Pancreas (tissue), 10 donors: ENCODE data around the gene BAG5. TPM values are rescaled to one million over a fixed set of nuclear protein-coding genes. Genes with fewer than 3 reads are reported as not detected.
A peak's percentile ranks its signal among the peaks of the same experiment; 100 is the strongest.

Source experiments
- ATAC-seq, 4 donors: fragments of 200-7000 bp; cut with Tn5 transposase; one replicate each; pipeline versions ENCODE4 v1.8.0 to v1.9.1; 2020; ENCODE audit warnings: mild to moderate bottlenecking in 4 of 4, moderate library complexity in 4 of 4
- DNase-seq, 6 donors: peaks; one replicate each; pipeline ENCODE4 v3.0.0-alpha.2; 2020
- FAIRE-seq: peaks from 2 replicates; lab custom pipeline; 2012; peaks lifted over from hg19 to GRCh38; lab: Jason Lieb, UNC
- H3K27ac ChIP-seq, 4 donors: fragments of 200-600 bp; sonication (generic); 1 replicate in 3 of 4; 2 replicates in 1 of 4; pipeline versions ENCODE4 v1.5.0 to v1.8.0; 2020
- H3K27me3 ChIP-seq, 4 donors: fragments of 200-600 bp; one replicate each; pipeline ENCODE4 v1.8.0; 2021
- H3K36me3 ChIP-seq, 3 donors: fragments of 200-600 bp; sonication (generic) in 1 of 3; one replicate each; pipeline versions ENCODE4 v1.5.0 to v1.8.0; 2020 to 2021
- H3K4me1 ChIP-seq, 3 donors: fragments of 200-600 bp; one replicate each; pipeline ENCODE4 v1.8.0; 2021
- H3K4me3 ChIP-seq, 4 donors: fragments of 200-600 bp; sonication (generic) in 2 of 4; one replicate each; pipeline versions ENCODE4 v1.5.0 to v1.8.0; 2020 to 2021
- H3K9me3 ChIP-seq, 4 donors: fragments of 200-600 bp; one replicate each; pipeline ENCODE4 v1.8.0; 2021
- CTCF ChIP-seq, 4 donors: fragments of 200-600 bp; sonication (generic) in 3 of 4; IDR thresholded peaks; one replicate each; pipeline versions ENCODE4 v1.5.0 to v1.8.0; 2021; ENCODE audit warnings: antibody characterized with exemption in 4 of 4
- WGBS, 2 donors: extraction: QIAGEN DNeasy Blood & Tissue Kit; methylation state at CpG; one replicate each; pipeline ENCODE4 v1.1.7; 2013; 5-methylcytosine and 5-hydroxymethylcytosine counted together
- intact Hi-C, 3 donors: fragments of 100-400 bp; cut with DNase I; formaldehyde crosslinking; loops; one replicate each; pipeline versions ENCODE4 v1.11.1 to v1.14.2; 2022
- polyA plus RNA-seq, 2 donors: library from polyadenylated mRNA; stranded (reverse); fragments of 200-250 nt; gene quantifications; one replicate each; pipeline ENCODE4 v1.2.3, GENCODE V29; 2013
- total RNA-seq, 6 donors: library from RNA; stranded (reverse); fragmentation: NEBNext Ultra II Directional in 4 of 6; extraction: Animal tissue kit (Norgen Biotek cat#: 25700) in 4 of 6; gene quantifications; one replicate each; pipeline versions ENCODE4 v1.2.1 to v1.2.4, GENCODE V29; 2021 to 2023
- donor health status: healthy with polysubstance abuse.
- donor health status: DM: no; HTN: no; CAD: no; lungs with moderate emphysema.
- donor health status: DM: no; HTN: no; CAD: no.
- donor health status: control.
- donor health status: control.
- donor health status: Bipolar disorder and iron deficiency.
- donor health status: DM: yes; HTN: yes; CAD: no.
- donor health status: DM: no; HTN: no; CAD: no.
- donor health status: DM: no; HTN: no; CAD: no.
- donor health status: DM: yes; HTN: yes; CAD: no.

Gene BAG5
- total and polyA plus RNA-seq, 8 donors = 3.6 to 13.4 (median 8.8) TPM

GRCh38 chr14:103532216-103533136, 30.0 kb downstream of the BAG5 start:
- Histone ChIP-seq H3K27ac (no peak overlapping the region), H3K4me1 (peaks cover 0 to 18% (median 6%) of the 10 kb centered on the region in 3 donors), H3K4me3 (no peak overlapping the region), H3K27me3 (no peaks in the 10 kb centered on the region), H3K36me3 (no peaks in the 10 kb centered on the region), H3K9me3 (no peaks in the 10 kb centered on the region)
- ATAC-seq (no peak), DNase-seq (peak in 2 of 6 donors; percentile 42 to 75), FAIRE-seq (no peak)
- intact Hi-C loops = no loop called here
- WGBS, 2 donors = 78 to 85% methylated on average over 31 to 32 of the region's 32 CpGs
- TF ChIP-seq CTCF (IDR thresholded peaks at IDR 0.05) = no peak

- no peaks in the 10 kb centered on the region for H3K27me3 ChIP-seq
- FAIRE-seq (no peak), DNase-seq (peak in 2 of 6 donors; percentile 34 to 68), ATAC-seq (no peak)
- no peak for TF ChIP-seq CTCF (IDR thresholded peaks at IDR 0.05)
- intact Hi-C loops = no loop called here
- WGBS, 2 donors = 88 to 93% methylated on average over 15 of the region's 15 CpGs
- no peak overlapping the region for H3K4me3 ChIP-seq
- H3K27ac ChIP-seq = no peak overlapping the region
- H3K9me3 ChIP-seq = no peaks in the 10 kb centered on the region
- no peaks in the 10 kb centered on the region for H3K36me3 ChIP-seq
- H3K4me1 ChIP-seq = peaks cover 0 to 18% (median 6%) of the 10 kb centered on the region in 3 donors
Measured at GRCh38 chr14:103531421-103532215, 30.8 kb downstream of the BAG5 start.

- intact Hi-C loops = no loop called here
Measured at GRCh38 chr14:103530831-103531230, 31.6 kb downstream of the BAG5 start.

GRCh38 chr14:103530390-103530789, 32.1 kb downstream of the BAG5 start:
- no peak overlapping the region for H3K27ac ChIP-seq
- FAIRE-seq = no peak
- WGBS, 2 donors = 50 to 55% methylated on average over 7 of the region's 7 CpGs
- no peak for TF ChIP-seq CTCF (IDR thresholded peaks at IDR 0.05)
- peaks cover 0 to 25% (median 6%) of the 10 kb centered on the region in 3 donors for H3K4me1 ChIP-seq
- H3K36me3 ChIP-seq = no peaks in the 10 kb centered on the region
- no peak for ATAC-seq
- H3K4me3 ChIP-seq = peak overlapping the region in 1 of 4 donors; percentile 100
- peak in 2 of 6 donors; percentile 40 to 49 for DNase-seq
- H3K9me3 ChIP-seq = no peaks in the 10 kb centered on the region
- intact Hi-C loops = no loop called here
- H3K27me3 ChIP-seq = no peaks in the 10 kb centered on the region

More at GRCh38 chr14:103530831-103531230, 31.6 kb downstream of the BAG5 start:
- WGBS, 2 donors = 81 to 85% methylated on average over 11 of the region's 11 CpGs
- H3K36me3 ChIP-seq = no peaks in the 10 kb centered on the region
- DNase-seq (peak in 1 of 6 donors; percentile 50), FAIRE-seq (no peak), ATAC-seq (no peak)
- no peak overlapping the region for H3K27ac ChIP-seq
- H3K27me3 ChIP-seq = no peaks in the 10 kb centered on the region
- TF ChIP-seq CTCF (IDR thresholded peaks at IDR 0.05) = no peak
- peaks cover 0 to 21% (median 6%) of the 10 kb centered on the region in 3 donors for H3K4me1 ChIP-seq
- no peaks in the 10 kb centered on the region for H3K9me3 ChIP-seq
- H3K4me3 ChIP-seq = no peak overlapping the region
